Astrocyte of the cerebellum (primary cell): ENCODE measurements around the gene ACKR1.

Experiments used
- DNase-seq: peaks from one replicate; pipeline ENCODE4 v3.0.0-alpha.2; 2011; ENCODE audit warnings: low read depth
- H3K4me3 ChIP-seq: 2 replicates; pipeline ENCODE4 v1.5.1; 2011; ENCODE audit warnings: mild to moderate bottlenecking, low read depth, low read length, moderate library complexity
- in situ Hi-C: cut with HindIII; loops from 2 replicates; pipeline ENCODE4 v1.10.0; 2017; ENCODE audit warnings: low sequenced_read_pairs
- TF ChIP-seq, protein P1 (sequence below): IDR thresholded peaks from 2 replicates; pipeline ENCODE4 v1.5.1; 2012; ENCODE audit warnings: low read length, low read depth, moderate library complexity, mild to moderate bottlenecking; ENCODE audit errors: missing control alignments

ACKR1 gene

DNA sequence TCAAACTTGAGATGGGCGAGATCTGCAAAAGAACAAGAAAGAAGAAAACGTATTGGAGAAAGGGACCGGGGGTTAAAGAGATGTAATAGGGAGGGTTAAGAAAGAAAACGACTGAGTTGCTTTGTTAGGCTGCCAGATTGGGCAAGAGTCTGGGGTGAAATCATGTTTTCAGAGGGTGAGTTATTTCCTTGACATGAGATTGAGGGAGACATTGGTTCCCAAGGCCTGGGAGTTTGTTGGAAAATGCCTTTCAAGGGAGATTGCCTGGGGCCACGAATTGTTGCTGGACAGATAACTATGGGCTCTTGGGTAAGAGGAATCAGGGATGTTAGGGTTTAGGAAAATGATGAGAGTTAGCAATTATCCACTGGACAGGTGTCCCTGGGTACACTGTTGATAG is 34.0 kb upstream of the ACKR1 start:
- DNase-seq = no peak
- TF ChIP-seq, protein P1, sequence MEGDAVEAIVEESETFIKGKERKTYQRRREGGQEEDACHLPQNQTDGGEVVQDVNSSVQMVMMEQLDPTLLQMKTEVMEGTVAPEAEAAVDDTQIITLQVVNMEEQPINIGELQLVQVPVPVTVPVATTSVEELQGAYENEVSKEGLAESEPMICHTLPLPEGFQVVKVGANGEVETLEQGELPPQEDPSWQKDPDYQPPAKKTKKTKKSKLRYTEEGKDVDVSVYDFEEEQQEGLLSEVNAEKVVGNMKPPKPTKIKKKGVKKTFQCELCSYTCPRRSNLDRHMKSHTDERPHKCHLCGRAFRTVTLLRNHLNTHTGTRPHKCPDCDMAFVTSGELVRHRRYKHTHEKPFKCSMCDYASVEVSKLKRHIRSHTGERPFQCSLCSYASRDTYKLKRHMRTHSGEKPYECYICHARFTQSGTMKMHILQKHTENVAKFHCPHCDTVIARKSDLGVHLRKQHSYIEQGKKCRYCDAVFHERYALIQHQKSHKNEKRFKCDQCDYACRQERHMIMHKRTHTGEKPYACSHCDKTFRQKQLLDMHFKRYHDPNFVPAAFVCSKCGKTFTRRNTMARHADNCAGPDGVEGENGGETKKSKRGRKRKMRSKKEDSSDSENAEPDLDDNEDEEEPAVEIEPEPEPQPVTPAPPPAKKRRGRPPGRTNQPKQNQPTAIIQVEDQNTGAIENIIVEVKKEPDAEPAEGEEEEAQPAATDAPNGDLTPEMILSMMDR = no peak
- in situ Hi-C loops = no loop called here
- no peak overlapping the region for H3K4me3 ChIP-seq

DNA sequence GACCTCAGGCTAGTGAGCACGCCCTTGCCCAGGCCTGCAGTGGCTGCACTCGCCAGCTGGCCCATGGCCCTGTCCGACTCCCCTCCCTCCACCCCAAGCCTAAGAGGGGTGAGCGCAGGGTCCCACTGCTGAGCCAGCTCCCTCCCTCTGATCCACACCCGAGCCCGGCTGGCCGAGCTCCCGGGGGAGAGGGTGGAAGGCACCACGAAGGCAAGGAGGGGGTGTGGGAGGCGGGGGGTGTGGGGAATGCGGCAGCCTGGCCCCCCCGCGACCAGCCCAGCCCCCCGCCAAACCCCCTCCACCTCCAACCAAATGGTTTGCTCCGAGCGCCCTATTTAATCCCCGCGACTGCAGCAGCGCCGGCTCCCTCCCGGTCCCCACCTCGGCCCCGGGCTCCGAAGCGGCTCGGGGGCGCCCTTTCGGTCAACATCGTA is 33.4 kb upstream of the ACKR1 start, which contains the start of gene CADM3:
TSS of gene CADM3 (plus strand) at position 362 of the 434 bp plus-strand sequence. CDS start 151 bp downstream, outside the sequence.
- DNase-seq = no peak
- peak within 1 kb of the TSS; percentile 37 for H3K4me3 ChIP-seq
- in situ Hi-C loops = no loop called here
- TF ChIP-seq, protein P1 = no peak

DNA sequence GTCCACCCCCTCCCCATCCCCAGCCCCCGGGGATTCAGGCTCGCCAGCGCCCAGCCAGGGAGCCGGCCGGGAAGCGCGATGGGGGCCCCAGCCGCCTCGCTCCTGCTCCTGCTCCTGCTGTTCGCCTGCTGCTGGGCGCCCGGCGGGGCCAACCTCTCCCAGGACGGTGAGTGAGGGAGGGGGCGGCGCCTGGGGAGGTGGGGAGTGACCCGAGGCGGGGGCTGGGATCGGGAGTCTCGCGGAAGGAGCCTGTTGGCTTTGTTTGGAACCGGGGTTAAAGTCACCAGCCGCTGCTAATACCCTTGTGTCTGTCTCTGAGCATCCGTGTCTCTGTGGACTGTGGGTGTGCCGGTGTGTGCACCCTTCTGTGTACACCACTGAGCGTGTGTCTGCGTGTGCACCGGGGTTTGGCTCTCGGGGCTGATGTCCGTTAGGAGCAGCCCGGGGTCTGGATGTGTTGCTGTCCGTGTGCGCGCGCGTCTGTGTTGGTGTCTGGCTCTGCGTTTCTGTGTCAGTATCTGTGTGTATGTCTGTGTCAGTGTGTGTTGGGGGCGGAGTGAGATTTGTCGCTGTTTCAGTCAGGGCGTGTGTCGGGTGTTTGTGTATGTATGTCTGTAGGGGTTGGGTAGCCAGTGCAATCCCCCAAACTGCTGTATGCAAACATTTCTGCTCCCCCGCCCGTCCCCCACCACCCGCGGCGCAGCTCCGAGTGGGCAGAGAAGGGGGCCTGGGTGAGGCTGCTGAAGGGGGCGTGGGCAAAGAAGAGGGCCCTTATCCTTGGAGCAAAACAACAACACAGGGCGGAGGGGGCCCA is 32.8 kb upstream of the ACKR1 start:
- H3K4me3 ChIP-seq = peak overlapping the region; percentile 37

DNA sequence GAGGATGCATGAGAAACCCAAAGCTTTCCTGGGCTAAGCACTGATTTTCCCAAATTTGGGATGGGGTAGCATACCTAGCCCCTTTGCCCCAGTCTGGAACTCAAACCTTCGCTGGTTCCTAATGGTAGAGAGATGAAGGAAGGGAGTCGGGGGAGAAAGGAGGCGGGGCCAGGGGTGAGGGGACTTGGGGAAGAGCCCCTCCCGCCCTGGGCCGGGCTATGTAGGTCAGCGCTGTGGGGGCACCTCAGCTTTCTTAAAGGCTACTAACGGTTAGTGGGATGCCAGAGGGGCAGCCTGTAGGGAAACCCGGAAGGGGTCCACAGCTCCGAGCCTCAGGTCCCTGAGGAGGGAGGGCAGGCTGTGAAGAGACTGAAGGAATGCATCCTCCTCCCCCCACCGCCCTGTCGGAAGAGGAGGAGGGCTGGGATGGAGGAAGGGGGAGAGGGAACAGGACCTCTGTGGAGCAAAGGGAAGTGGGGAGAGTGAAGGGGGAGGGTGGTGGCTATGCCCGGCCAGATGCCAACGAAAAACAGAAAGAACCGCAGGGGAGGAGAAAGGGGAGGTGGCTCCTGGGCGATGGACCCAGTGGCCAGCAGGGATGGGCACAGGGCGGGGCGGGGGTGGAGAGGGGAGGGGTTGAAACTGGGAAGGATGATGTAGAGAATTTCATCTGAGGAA is 31.9 kb upstream of the ACKR1 start:
- in situ Hi-C loops = no loop called here
- peak overlapping the region; percentile 37 for H3K4me3 ChIP-seq
- DNase-seq = no peak
- TF ChIP-seq, protein P1 = no peak

More for the DNA sequence above, 32.8 kb upstream of the ACKR1 start:
- in situ Hi-C loops = no loop called here
- TF ChIP-seq, protein P1 = no peak
- DNase-seq = no peak

DNA sequence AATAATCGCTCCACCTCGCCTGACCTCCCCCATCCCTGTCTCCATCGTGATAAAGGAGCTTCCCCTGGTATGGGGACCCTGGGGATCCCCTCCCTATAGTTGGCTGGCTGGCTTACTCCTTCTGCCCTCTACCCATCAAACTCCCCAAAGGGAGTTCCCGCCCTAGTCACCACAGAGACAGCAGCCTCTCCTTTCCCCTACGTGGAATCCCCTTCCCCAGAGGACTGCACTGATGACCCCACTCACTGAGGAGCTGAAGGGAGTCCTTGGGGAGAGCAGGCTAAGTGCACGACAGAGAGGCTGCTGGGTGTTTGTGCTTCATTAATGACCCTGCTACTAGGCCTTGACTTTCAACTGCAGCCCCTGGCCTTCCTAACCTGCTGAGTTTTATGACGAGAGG is 31.4 kb upstream of the ACKR1 start:
- in situ Hi-C loops = no loop called here
- TF ChIP-seq, protein P1 = no peak
- no peak for DNase-seq
- no peak overlapping the region for H3K4me3 ChIP-seq

DNA sequence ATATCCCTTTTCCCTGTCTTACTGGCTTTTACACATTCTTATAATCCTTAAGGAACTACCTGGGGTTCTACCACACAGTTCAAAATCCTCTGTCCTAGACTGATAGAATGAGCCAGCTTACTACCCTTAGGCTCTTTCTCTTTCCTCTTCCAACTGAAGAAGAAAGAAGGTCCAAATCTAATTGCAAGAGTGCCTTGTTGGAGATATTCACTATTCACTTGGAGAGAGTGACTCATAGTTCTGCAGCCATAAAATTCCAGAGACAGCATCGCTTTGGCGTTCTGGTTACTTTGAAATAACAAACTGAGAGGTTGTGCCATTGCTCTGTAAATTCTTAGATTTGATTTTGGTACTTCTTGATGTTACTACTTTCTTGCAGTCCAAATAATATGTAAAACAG is 29.1 kb upstream of the ACKR1 start:
- in situ Hi-C loops = no loop called here
- no peak overlapping the region for H3K4me3 ChIP-seq
- no peak for DNase-seq
- TF ChIP-seq, protein P1 = no peak
